Gastroesophageal sphincter (tissue), 4 donors: Measurements from ENCODE around the gene NFATC2. TPM values are rescaled to one million over a fixed set of nuclear protein-coding genes. Genes with fewer than 3 reads are reported as not detected.

Experiments used
- ATAC-seq: fragments of 150-250 bp; one replicate; pipeline ENCODE4 v1.9.1; 2016; ENCODE audit warnings: mild to moderate bottlenecking, moderate library complexity
- H3K27ac ChIP-seq, 4 donors: fragments of 200-600 bp; sonication (generic) in 3 of 4; 1 replicate in 3 of 4; 2 replicates in 1 of 4; pipeline ENCODE4 v1.5.1; 2016 to 2019
- H3K27me3 ChIP-seq: fragments of 200-600 bp; sonication (generic); one replicate; pipeline ENCODE4 v1.5.1; 2019
- H3K36me3 ChIP-seq, 2 donors: fragments of 200-600 bp; sonication (generic); one replicate each; pipeline ENCODE4 v1.5.1; 2019; ENCODE audit warnings: control low read depth in 1 of 2
- H3K4me1 ChIP-seq, 3 donors: fragments of 200-600 bp; sonication (generic); 1 replicate in 2 of 3; 2 replicates in 1 of 3; pipeline ENCODE4 v1.5.1; 2016 to 2019; ENCODE audit warnings: control low read depth in 2 of 3
- H3K4me3 ChIP-seq, 2 donors: fragments of 200-600 bp; sonication (generic); one replicate each; pipeline ENCODE4 v1.5.1; 2019; ENCODE audit warnings: mild to moderate bottlenecking in 1 of 2, moderate library complexity in 1 of 2
- H3K9me3 ChIP-seq, 3 donors: fragments of 200-600 bp; sonication (generic); one replicate each; pipeline ENCODE4 v1.5.1; 2017 to 2019; ENCODE audit warnings: control low read depth in 2 of 3
- EP300 ChIP-seq: sonication (generic); formaldehyde crosslinking; IDR thresholded peaks from one replicate; pipeline ENCODE4 v1.6.1; 2017; ENCODE audit warnings: antibody characterized with exemption, mild to moderate bottlenecking
- POLR2A ChIP-seq, 2 donors: fragments of 450-650 bp; IDR thresholded peaks; one replicate each; pipeline ENCODE4 v1.6.1; 2017; ENCODE audit warnings: antibody characterized with exemption in 2 of 2, mild to moderate bottlenecking in 2 of 2, moderate library complexity in 1 of 2
- POLR2AphosphoS5 ChIP-seq: sonication (generic); formaldehyde crosslinking; IDR thresholded peaks from one replicate; pipeline ENCODE4 v1.6.1; 2017; ENCODE audit warnings: antibody characterized with exemption
- WGBS, 2 donors: methylation state at CpG; one replicate each; pipeline ENCODE4 v1.1.5; 2018; ENCODE audit warnings: low coverage in 1 of 2; 5-methylcytosine and 5-hydroxymethylcytosine counted together
- total RNA-seq, 4 donors: library from RNA; depleted of rRNA; stranded (reverse); fragments of >200 nt; gene quantifications; one replicate each; pipeline ENCODE4 v1.1.0, GENCODE V29; 2016
- TF ChIP-seq, protein P1 (sequence below), 4 experiments: fragments of 200-600 bp in 2 of 4; fragments of 450-650 bp in 2 of 4; sonication (generic) in 1 of 4; IDR thresholded peaks; one replicate each; pipeline ENCODE4 v1.5.1; 2017 to 2019; ENCODE audit warnings: antibody characterized with exemption in 4 of 4, mild to moderate bottlenecking in 2 of 4, moderate library complexity in 2 of 4

NFATC2 gene
- total RNA-seq, 4 donors from 2014 or later: 4.4 to 20.2 (median 9.0) TPM

DNA sequence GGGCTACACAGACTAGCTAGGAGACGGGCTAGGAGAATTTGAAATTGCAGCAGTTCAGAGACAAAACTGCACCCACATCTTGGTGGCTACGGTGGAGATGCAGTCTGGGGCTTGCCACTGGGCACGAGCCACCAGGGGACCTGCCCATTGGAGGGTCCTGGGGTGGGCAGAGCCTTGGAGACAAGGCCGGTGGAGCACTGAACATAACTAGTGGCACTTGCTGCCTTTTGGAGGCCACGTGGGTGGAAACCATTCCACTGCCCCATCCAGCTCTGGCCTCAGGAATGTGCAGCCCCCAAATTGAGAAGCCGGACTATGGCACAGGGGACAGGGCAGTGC lies 113.4 kb downstream of the NFATC2 start:
- no peak overlapping the region for H3K4me3 ChIP-seq
- H3K9me3 ChIP-seq: no peaks in the 10 kb centered on the region
- peaks cover 0 to 19% (median 3%) of the 10 kb centered on the region in 3 donors for H3K4me1 ChIP-seq
- no peak for ATAC-seq
- peaks cover 0 to 28% of the 10 kb centered on the region in 2 donors for H3K36me3 ChIP-seq
- 90% methylated on average over 2 of the region's 6 CpGs; no CpG with 5 or more reads in 1 of the 2 donors for WGBS, 2 donors
- H3K27me3 ChIP-seq: no peaks in the 10 kb centered on the region
- no peak for TF ChIP-seq POLR2AphosphoS5
- no peak for TF ChIP-seq EP300
- TF ChIP-seq, protein P1, sequence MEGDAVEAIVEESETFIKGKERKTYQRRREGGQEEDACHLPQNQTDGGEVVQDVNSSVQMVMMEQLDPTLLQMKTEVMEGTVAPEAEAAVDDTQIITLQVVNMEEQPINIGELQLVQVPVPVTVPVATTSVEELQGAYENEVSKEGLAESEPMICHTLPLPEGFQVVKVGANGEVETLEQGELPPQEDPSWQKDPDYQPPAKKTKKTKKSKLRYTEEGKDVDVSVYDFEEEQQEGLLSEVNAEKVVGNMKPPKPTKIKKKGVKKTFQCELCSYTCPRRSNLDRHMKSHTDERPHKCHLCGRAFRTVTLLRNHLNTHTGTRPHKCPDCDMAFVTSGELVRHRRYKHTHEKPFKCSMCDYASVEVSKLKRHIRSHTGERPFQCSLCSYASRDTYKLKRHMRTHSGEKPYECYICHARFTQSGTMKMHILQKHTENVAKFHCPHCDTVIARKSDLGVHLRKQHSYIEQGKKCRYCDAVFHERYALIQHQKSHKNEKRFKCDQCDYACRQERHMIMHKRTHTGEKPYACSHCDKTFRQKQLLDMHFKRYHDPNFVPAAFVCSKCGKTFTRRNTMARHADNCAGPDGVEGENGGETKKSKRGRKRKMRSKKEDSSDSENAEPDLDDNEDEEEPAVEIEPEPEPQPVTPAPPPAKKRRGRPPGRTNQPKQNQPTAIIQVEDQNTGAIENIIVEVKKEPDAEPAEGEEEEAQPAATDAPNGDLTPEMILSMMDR (IDR thresholded peaks at IDR 0.05): no peak
- TF ChIP-seq POLR2A (IDR thresholded peaks at IDR 0.05): no peak
- peak overlapping the region in 1 of 4 donors; percentile 41 for H3K27ac ChIP-seq

DNA sequence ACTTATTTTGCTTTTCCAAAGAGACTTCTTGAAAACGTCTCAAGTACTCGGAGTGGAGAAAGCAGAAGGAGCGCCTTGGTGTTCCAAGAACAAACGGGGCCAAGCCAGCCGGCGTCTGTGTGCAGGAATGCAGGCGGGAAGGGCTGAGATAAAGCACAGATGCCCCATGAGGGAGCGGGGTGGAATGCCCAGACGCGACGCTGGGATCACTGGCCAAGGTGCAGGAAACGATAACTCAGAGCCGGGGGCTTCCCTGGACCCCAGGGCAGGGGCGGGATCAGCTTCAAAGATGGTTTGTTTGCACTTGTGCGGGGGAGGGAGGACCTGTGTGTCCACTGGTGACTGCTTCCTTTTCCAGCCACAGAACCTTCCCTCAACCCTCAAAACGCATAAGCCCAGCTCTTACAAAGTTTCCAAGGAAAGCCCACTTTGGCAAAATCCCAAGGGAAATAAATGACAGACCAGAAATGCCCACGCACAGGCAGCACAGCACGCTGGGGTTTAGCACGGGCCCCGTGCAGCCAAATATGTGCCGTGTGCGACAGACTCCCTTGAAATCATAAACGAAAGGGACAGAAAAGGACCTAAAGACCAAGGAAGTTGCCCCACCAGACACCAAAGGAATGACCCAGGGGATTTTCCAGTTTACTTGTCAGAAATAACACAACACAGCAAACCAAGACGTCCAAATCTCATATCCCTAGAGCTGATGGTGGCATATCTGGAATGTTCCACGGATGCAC lies 113.9 kb downstream of the NFATC2 start:
- no peak for TF ChIP-seq POLR2A (IDR thresholded peaks at IDR 0.05)
- no peak for TF ChIP-seq EP300
- TF ChIP-seq, protein P1 (IDR thresholded peaks at IDR 0.05): peak in 1 of 4 experiments; percentile 3
- peak; percentile 84 for TF ChIP-seq POLR2AphosphoS5
- peak; percentile 84 for ATAC-seq
- WGBS, 2 donors: 31 to 38% methylated on average over 9 to 11 of the region's 25 CpGs
- H3K9me3 ChIP-seq: no peaks in the 10 kb centered on the region
- peak overlapping the region in 3 of 4 donors; percentile 31 to 57 (median 41) for H3K27ac ChIP-seq
- peak overlapping the region in 1 of 2 donors; percentile 12 for H3K4me3 ChIP-seq
- no peaks in the 10 kb centered on the region for H3K27me3 ChIP-seq
- peaks cover 0 to 24% of the 10 kb centered on the region in 2 donors for H3K36me3 ChIP-seq
- H3K4me1 ChIP-seq: peaks cover 0 to 19% (median 3%) of the 10 kb centered on the region in 3 donors

DNA sequence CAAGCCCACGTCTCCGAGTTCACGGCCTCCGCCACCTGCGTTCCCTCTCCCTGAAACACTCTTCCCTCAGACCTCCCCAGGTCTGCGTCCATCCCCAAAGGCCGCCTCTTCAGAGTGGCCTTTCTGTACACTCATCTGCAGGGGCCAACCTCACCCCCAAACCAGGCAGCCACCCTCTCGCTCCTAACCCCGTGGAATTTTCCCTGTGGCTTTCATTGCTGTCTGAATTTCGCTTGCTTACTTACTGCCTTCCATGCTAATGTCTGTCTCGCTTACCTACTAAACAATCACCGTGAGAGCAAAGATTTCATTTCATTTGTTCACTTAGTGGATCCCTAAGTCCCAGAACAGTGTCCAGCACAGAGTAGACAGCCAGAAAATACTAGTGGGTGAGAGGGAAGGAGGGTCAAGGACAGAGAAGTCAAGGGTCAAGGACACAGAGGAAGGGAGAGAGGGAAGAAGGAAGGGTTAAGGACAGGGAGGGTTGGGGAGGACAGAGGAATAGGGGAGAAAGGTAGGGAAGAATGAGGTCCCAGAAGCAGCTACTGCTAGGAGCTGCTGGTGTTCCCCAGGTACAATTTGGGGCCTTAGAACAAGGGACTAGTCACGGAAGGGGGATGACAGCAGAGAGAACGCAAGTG lies 114.7 kb downstream of the NFATC2 start:
- no peak for ATAC-seq
- H3K4me3 ChIP-seq: no peak overlapping the region
- peak overlapping the region in 3 of 4 donors; percentile 31 to 57 (median 41) for H3K27ac ChIP-seq

GRCh38 chr20:51426718-51427650 lies 115.5 kb downstream of the NFATC2 start:
- peaks cover 0 to 19% (median 3%) of the 10 kb centered on the region in 3 donors for H3K4me1 ChIP-seq
- 92 to 96% methylated on average over 8 to 17 of the region's 19 CpGs for WGBS, 2 donors
- ATAC-seq: no peak
- no peak overlapping the region for H3K27ac ChIP-seq
- no peaks in the 10 kb centered on the region for H3K9me3 ChIP-seq
- no peak for TF ChIP-seq POLR2A (IDR thresholded peaks at IDR 0.05)
- TF ChIP-seq POLR2AphosphoS5: no peak
- TF ChIP-seq, protein P1 (IDR thresholded peaks at IDR 0.05): no peak
- TF ChIP-seq EP300: no peak
- H3K36me3 ChIP-seq: peaks cover 0 to 9% of the 10 kb centered on the region in 2 donors
- no peak overlapping the region for H3K4me3 ChIP-seq
- H3K27me3 ChIP-seq: no peaks in the 10 kb centered on the region

More for the DNA sequence above, 114.7 kb downstream of the NFATC2 start:
- peaks cover 0 to 17% of the 10 kb centered on the region in 2 donors for H3K36me3 ChIP-seq
- TF ChIP-seq, protein P1 (IDR thresholded peaks at IDR 0.05): no peak
- TF ChIP-seq EP300 (no peak), POLR2A (IDR thresholded peaks at IDR 0.05) (no peak), POLR2AphosphoS5 (no peak)
- H3K9me3 ChIP-seq: no peaks in the 10 kb centered on the region
- WGBS, 2 donors: 65 to 82% methylated on average over 6 to 10 of the region's 14 CpGs
- peaks cover 0 to 19% (median 3%) of the 10 kb centered on the region in 3 donors for H3K4me1 ChIP-seq
- no peaks in the 10 kb centered on the region for H3K27me3 ChIP-seq
